ENCODE results near the gene ECHS1.

- TF ChIP-seq CTCF (IDR thresholded peaks at IDR 0.05): no peak
- TF ChIP-seq POLR2AphosphoS5 (IDR thresholded peaks at IDR 0.05): no peak
- no peak for TF ChIP-seq POLR2A (IDR thresholded peaks at IDR 0.05)
These were observed 7.0 kb downstream of the ECHS1 start for GRCh38 chr10:133366130-133366478.

Data from stomach (tissue), 4 donors.